HCT116 (cell line): ENCODE data around the gene PCAT7. TPM values are rescaled to one million over a fixed set of nuclear protein-coding genes. Genes with fewer than 3 reads are reported as not detected.

ENCODE experiments used
- ATAC-seq: fragments of 200-7000 bp; cut with Tn5 transposase; 2 replicates; pipeline ENCODE4 v1.9.1; 2020; ENCODE audit warnings: mild to moderate bottlenecking, moderate library complexity
- BruUV-seq: library from RNA; stranded (reverse); fragments of 400-500 nt; replicated peaks from 2 replicates; lab custom pipeline; 2021; lab: Mats Ljungman, UMichigan
- CTCF ChIA-PET: fragments of 300-600 bp; sonication (Branson Sonifier 250); formaldehyde crosslinking; loops from one replicate; lab custom pipeline; 2021; ENCODE audit warnings: antibody characterized with exemption; lab: Charles Lee
- POLR2A ChIA-PET: fragments of 300-600, 350-600 bp; sonication (Branson Sonifier 250); formaldehyde crosslinking; loops from one replicate; lab custom pipeline; 2021; ENCODE audit warnings: antibody characterized with exemption; lab: Charles Lee
- RAD21 ChIA-PET, 2 experiments: fragments of 300-600 bp; sonication (Branson Sonifier 250); formaldehyde crosslinking; loops; one replicate each; lab custom pipeline; 2023; ENCODE audit warnings: low total read pairs in 2 of 2; ENCODE audit not compliant: uncharacterized antibody in 2 of 2, unreplicated experiment in 2 of 2, low non-redundant PET in 1 of 2; lab: Charles Lee
- DNase-seq: peaks from one replicate; pipeline ENCODE4 v3.0.0-alpha.2; 2010; ENCODE audit warnings: low read depth, low spot score
- H2AFZ ChIP-seq: fragments of 200-600 bp; shearing (Covaris generic), sonication (generic); 2 replicates; pipeline ENCODE4 v1.6.1; 2017; ENCODE audit warnings: low read depth, mixed run types, mixed read lengths, antibody characterized with exemption, low read length; ENCODE audit not compliant: poor library complexity, severe bottlenecking
- H3K27ac ChIP-seq: 2 replicates; pipeline ENCODE4 v1.5.1; 2012; ENCODE audit warnings: low read depth, low read length
- H3K27me3 ChIP-seq: fragments of 200-600 bp; sonication (generic); 2 replicates; pipeline ENCODE4 v1.6.1; 2016; ENCODE audit warnings: mixed run types, low read length, mixed read lengths; ENCODE audit not compliant: insufficient read depth
- H3K36me3 ChIP-seq, 2 experiments: fragments of 200-500 bp in 1 of 2; fragments of 200-600 bp in 1 of 2; sonication (Bioruptor generic) in 1 of 2; sonication (generic) in 1 of 2; 2 replicates each; pipeline versions ENCODE4 v1.5.1 to v1.6.1; 2014 to 2016; ENCODE audit warnings: low read length in 2 of 2, inconsistent platforms in 1 of 2, mixed read lengths in 1 of 2, mixed run types in 1 of 2; ENCODE audit not compliant: insufficient read depth in 2 of 2, control insufficient read depth in 1 of 2
- H3K4me1 ChIP-seq, 2 experiments: fragments of 200-600 bp in 1 of 2; sonication (generic) in 1 of 2; 2 replicates each; pipeline versions ENCODE4 v1.5.1 to v1.6.1; 2012 to 2017; ENCODE audit warnings: low read length in 2 of 2, inconsistent platforms in 1 of 2, mild to moderate bottlenecking in 1 of 2, mixed read lengths in 1 of 2, mixed run types in 1 of 2, moderate library complexity in 1 of 2; ENCODE audit not compliant: insufficient read depth in 2 of 2, control insufficient read depth in 1 of 2
- H3K4me2 ChIP-seq: fragments of 200-600 bp; sonication (generic); 2 replicates; pipeline ENCODE4 v1.6.1; 2017; ENCODE audit warnings: mixed run types, low read length, mixed read lengths
- H3K4me3 ChIP-seq, 2 experiments: fragments of 200-600 bp in 1 of 2; sonication (generic) in 1 of 2; replicated peaks in 1 of 2; 2 replicates each; pipeline ENCODE4 v1.5.1; 2011 to 2016; ENCODE audit warnings: low read length in 2 of 2, control low read depth in 1 of 2, low read depth in 1 of 2, mild to moderate bottlenecking in 1 of 2, mixed read lengths in 1 of 2, mixed run types in 1 of 2
- H3K79me2 ChIP-seq: fragments of 200-600 bp; sonication (generic); 2 replicates; pipeline ENCODE4 v1.6.1; 2017; ENCODE audit warnings: mild to moderate bottlenecking, mixed run types, low read length, moderate library complexity, mixed read lengths; ENCODE audit not compliant: insufficient read depth
- H3K9ac ChIP-seq: fragments of 200-600 bp; sonication (generic); 2 replicates; pipeline ENCODE4 v1.6.1; 2016; ENCODE audit warnings: low read length, mixed read lengths
- H3K9me2 ChIP-seq: fragments of 200-600 bp; sonication (generic), shearing (Covaris generic); 2 replicates; pipeline ENCODE4 v1.6.1; 2017; ENCODE audit warnings: mixed run types, mild to moderate bottlenecking, moderate library complexity; ENCODE audit not compliant: insufficient read depth
- H3K9me3 ChIP-seq, 2 experiments: fragments of 200-500 bp in 1 of 2; fragments of 200-600 bp in 1 of 2; sonication (Bioruptor generic) in 1 of 2; sonication (generic) in 1 of 2; 2 replicates each; pipeline ENCODE4 v1.6.1; 2014 to 2017; ENCODE audit warnings: low read length in 2 of 2, mixed read lengths in 2 of 2, inconsistent platforms in 1 of 2, low read depth in 1 of 2, mild to moderate bottlenecking in 1 of 2, mixed run types in 1 of 2, moderate library complexity in 1 of 2; ENCODE audit not compliant: control insufficient read depth in 1 of 2, insufficient read depth in 1 of 2
- H4K20me1 ChIP-seq: fragments of 200-600 bp; sonication (generic), shearing (Covaris generic); 2 replicates; pipeline ENCODE4 v1.6.1; 2017; ENCODE audit warnings: mixed run types, mild to moderate bottlenecking, moderate library complexity; ENCODE audit not compliant: insufficient read depth
- EZH2 ChIP-seq: fragments of 200-600 bp; sonication (generic); IDR thresholded peaks from 2 replicates; pipeline ENCODE4 v1.6.1; 2017; ENCODE audit warnings: antibody characterized with exemption, mixed run types
- EZH2phosphoT487 ChIP-seq: fragments of 200-600 bp; IDR thresholded peaks from 2 replicates; pipeline ENCODE4 v1.6.1; 2018; ENCODE audit warnings: antibody characterized with exemption, borderline replicate concordance
- JUND ChIP-seq: IDR thresholded peaks from 2 replicates; pipeline ENCODE4 v1.6.1; 2012
- POLR2A ChIP-seq: IDR thresholded peaks from 2 replicates; pipeline ENCODE4 v1.7.0; 2011; ENCODE audit warnings: borderline replicate concordance; ENCODE audit not compliant: insufficient read depth, insufficient read length; ENCODE audit errors: extremely low read depth
- POLR2AphosphoS5 ChIP-seq: IDR thresholded peaks from 2 replicates; pipeline ENCODE4 v1.6.1; 2011; ENCODE audit warnings: mild to moderate bottlenecking, low read depth, low read length, moderate library complexity
- RAD21 ChIP-seq: IDR thresholded peaks from 2 replicates; pipeline ENCODE4 v1.6.1; 2012; ENCODE audit warnings: low read depth, mild to moderate bottlenecking
- SIN3A ChIP-seq: IDR thresholded peaks from 2 replicates; pipeline ENCODE4 v1.6.1; 2012; ENCODE audit warnings: low read depth
- SRF ChIP-seq: IDR thresholded peaks from 2 replicates; pipeline ENCODE4 v1.6.1; 2012; ENCODE audit warnings: low read depth
- TCF7L2 ChIP-seq: IDR thresholded peaks from 2 replicates; pipeline ENCODE4 v1.7.0; 2011; ENCODE audit warnings: borderline replicate concordance, inconsistent platforms; ENCODE audit not compliant: insufficient read depth, insufficient read length; ENCODE audit errors: extremely low read depth
- YY1 ChIP-seq: IDR thresholded peaks from 2 replicates; pipeline ENCODE4 v1.6.1; 2011; ENCODE audit warnings: low read length, low read depth, moderate library complexity, mild to moderate bottlenecking; ENCODE audit not compliant: insufficient replicate concordance; ENCODE audit errors: extremely low read depth
- ZFX ChIP-seq: fragments of 450-650 bp; IDR thresholded peaks from 2 replicates; pipeline ENCODE4 v1.6.1; 2017
- intact Hi-C: fragments of 100-400 bp; cut with micrococcal nuclease; formaldehyde crosslinking; loops from 2 replicates; pipeline ENCODE4 v1.10.0; 2022
- total RNA-seq: library from RNA; stranded (reverse); gene quantifications from one replicate; pipeline ENCODE4 v1.2.1, GENCODE V29; 2021; ENCODE audit not compliant: unreplicated experiment
- TF ChIP-seq, protein P1 (sequence below), 3 experiments: fragments of 200-600 bp in 1 of 3; sonication (generic) in 1 of 3; IDR thresholded peaks in 2 of 3; conservative IDR thresholded peaks in 1 of 3; 2 replicates each; pipeline ENCODE4 v1.5.1; 2012 to 2017; ENCODE audit warnings: low read depth in 2 of 3, low read length in 2 of 3, antibody characterized with exemption in 1 of 3, borderline replicate concordance in 1 of 3, control low read depth in 1 of 3, mild to moderate bottlenecking in 1 of 3, mixed read lengths in 1 of 3, mixed run types in 1 of 3, moderate library complexity in 1 of 3; ENCODE audit not compliant: insufficient read depth in 1 of 3

Gene PCAT7
- total RNA-seq, 1 experiment from 2014 or later = 3.8 TPM

DNA sequence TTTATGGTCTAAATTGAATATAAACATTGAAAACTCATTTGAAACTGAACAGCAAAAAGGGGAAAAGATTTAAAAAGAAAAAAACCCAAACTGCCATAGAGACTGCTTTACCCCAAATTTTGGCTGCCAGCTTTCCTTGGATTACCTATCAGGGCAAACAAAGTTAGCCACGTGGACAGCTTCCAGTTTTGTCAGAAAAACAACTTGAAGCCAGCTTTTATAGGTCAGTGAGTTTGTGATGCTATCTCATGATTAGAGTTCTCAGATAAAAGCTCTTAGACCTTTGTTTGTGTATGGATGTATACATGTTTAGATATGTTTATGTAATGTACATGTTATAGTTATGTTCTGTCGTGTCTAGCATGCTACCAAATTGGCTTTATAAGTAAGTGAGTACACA, 22.7 kb downstream of the PCAT7 start:
- Histone ChIP-seq H3K27me3 (peaks cover 11% of the 10 kb centered on the region; the same call in 1 of the 2 replicates), H3K4me1 (no peaks in the 10 kb centered on the region), H3K4me2 (no peak overlapping the region), H4K20me1 (no peaks in the 10 kb centered on the region), H3K36me3 (no peaks in the 10 kb centered on the region), H2AFZ (no peak overlapping the region), H3K79me2 (no peaks in the 10 kb centered on the region), H3K27ac (no peak overlapping the region), H3K9me2 (no peaks in the 10 kb centered on the region), H3K4me3 (no peak overlapping the region), H3K9me3 (no peaks in the 10 kb centered on the region), H3K9ac (no peak overlapping the region)
- TF ChIP-seq RAD21 (no peak), EZH2 (no peak), EZH2phosphoT487 (no peak), SRF (no peak), TCF7L2 (no peak), JUND (no peak), YY1 (no peak), POLR2A (no peak), ZFX (no peak), SIN3A (no peak), POLR2AphosphoS5 (no peak)
- TF ChIP-seq, protein P1, sequence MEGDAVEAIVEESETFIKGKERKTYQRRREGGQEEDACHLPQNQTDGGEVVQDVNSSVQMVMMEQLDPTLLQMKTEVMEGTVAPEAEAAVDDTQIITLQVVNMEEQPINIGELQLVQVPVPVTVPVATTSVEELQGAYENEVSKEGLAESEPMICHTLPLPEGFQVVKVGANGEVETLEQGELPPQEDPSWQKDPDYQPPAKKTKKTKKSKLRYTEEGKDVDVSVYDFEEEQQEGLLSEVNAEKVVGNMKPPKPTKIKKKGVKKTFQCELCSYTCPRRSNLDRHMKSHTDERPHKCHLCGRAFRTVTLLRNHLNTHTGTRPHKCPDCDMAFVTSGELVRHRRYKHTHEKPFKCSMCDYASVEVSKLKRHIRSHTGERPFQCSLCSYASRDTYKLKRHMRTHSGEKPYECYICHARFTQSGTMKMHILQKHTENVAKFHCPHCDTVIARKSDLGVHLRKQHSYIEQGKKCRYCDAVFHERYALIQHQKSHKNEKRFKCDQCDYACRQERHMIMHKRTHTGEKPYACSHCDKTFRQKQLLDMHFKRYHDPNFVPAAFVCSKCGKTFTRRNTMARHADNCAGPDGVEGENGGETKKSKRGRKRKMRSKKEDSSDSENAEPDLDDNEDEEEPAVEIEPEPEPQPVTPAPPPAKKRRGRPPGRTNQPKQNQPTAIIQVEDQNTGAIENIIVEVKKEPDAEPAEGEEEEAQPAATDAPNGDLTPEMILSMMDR (IDR thresholded peaks at IDR 0.05 in 2 of 3, conservative IDR thresholded peaks at IDR 0.05 in 1 of 3; ENCODE audit: borderline replicate concordance in 1 of 3, insufficient read depth in 1 of 3, low read depth in 2 of 3, low read length in 2 of 3) = no peak
- ChIA-PET CTCF (no interaction called here), RAD21 (no interaction called here), POLR2A (no interaction called here)
- no peak for DNase-seq
- no peak for ATAC-seq
- intact Hi-C loops = no loop called here
- no TSS peak for BruUV-seq
